B cell (primary cell): ENCODE measurements around the gene ETV6. TPM values are rescaled to one million over a fixed set of nuclear protein-coding genes. Genes with fewer than 3 reads are reported as not detected.

Experiments
- ATAC-seq: fragments of 200-7000 bp; cut with Tn5 transposase; one replicate; pipeline ENCODE4 v1.10.0; 2021; ENCODE audit warnings: low read depth, mild to moderate bottlenecking, moderate number of reproducible peaks, moderate library complexity
- CTCF ChIA-PET: fragments of 350-600 bp; sonication (Branson Sonifier 250); formaldehyde crosslinking; loops from one replicate; lab custom pipeline; 2021; ENCODE audit warnings: antibody characterized with exemption, inconsistent platforms; lab: Charles Lee
- POLR2A ChIA-PET: fragments of 350-600 bp; sonication (Branson Sonifier 250); formaldehyde crosslinking; loops from one replicate; lab custom pipeline; 2021; ENCODE audit warnings: antibody characterized with exemption; lab: Charles Lee
- DNase-seq: peaks from one replicate; pipeline ENCODE4 v3.0.0; 2013
- H2AFZ ChIP-seq: 2 replicates; pipeline ENCODE4 v1.6.1; 2012; ENCODE audit warnings: mild to moderate bottlenecking, low read depth, low read length; ENCODE audit not compliant: insufficient read depth, poor library complexity, severe bottlenecking
- H3K27ac ChIP-seq, 2 donors: 1 replicate in 1 of 2; 2 replicates in 1 of 2; pipeline ENCODE4 v1.5.1; 2012 to 2013; ENCODE audit warnings: low read length in 2 of 2, mild to moderate bottlenecking in 2 of 2, moderate library complexity in 1 of 2
- H3K27me3 ChIP-seq, 4 experiments: fragments of 200-600 bp in 1 of 4; sonication (generic) in 1 of 4; replicated peaks in 1 of 4; 1 replicate in 2 of 4; 2 replicates in 2 of 4; pipeline versions ENCODE4 v1.6.1 to v1.7.0; 2013 to 2016; ENCODE audit warnings: low read length in 3 of 4, mild to moderate bottlenecking in 2 of 4, mixed read lengths in 1 of 4, moderate library complexity in 1 of 4; ENCODE audit not compliant: insufficient read depth in 4 of 4, control insufficient read depth in 3 of 4; ENCODE audit errors: control extremely low read depth in 1 of 4
- H3K36me3 ChIP-seq, 2 experiments: replicated peaks in 1 of 2; 1 replicate in 1 of 2; 2 replicates in 1 of 2; pipeline versions ENCODE4 v1.6.1 to v1.7.1; 2013; ENCODE audit warnings: low read length in 1 of 2; ENCODE audit not compliant: insufficient read depth in 2 of 2, control insufficient read depth in 1 of 2; ENCODE audit errors: control extremely low read depth in 1 of 2, extremely low read depth in 1 of 2
- H3K4me1 ChIP-seq, 2 donors: fragments of 200-600 bp in 1 of 2; sonication (generic) in 1 of 2; 1 replicate in 1 of 2; 2 replicates in 1 of 2; pipeline versions ENCODE4 v1.5.1 to v1.6.1; 2013 to 2017; ENCODE audit warnings: low read length in 2 of 2; ENCODE audit not compliant: control insufficient read depth in 2 of 2, insufficient read depth in 2 of 2
- H3K4me2 ChIP-seq: replicated peaks from 2 replicates; pipeline ENCODE3; 2012; ENCODE audit warnings: mild to moderate bottlenecking, low read depth, low read length; ENCODE audit not compliant: poor library complexity, severe bottlenecking
- H3K4me3 ChIP-seq, 5 experiments: fragments of 200-600 bp in 1 of 5; sonication (generic) in 1 of 5; 1 replicate in 3 of 5; 2 replicates in 2 of 5; pipeline versions ENCODE4 v1.5.1 to v1.7.0; 2011 to 2016; ENCODE audit warnings: low read length in 4 of 5, mild to moderate bottlenecking in 4 of 5, low read depth in 2 of 5, control low read depth in 1 of 5, moderate library complexity in 1 of 5; ENCODE audit not compliant: insufficient read depth in 1 of 5; ENCODE audit errors: control extremely low read depth in 1 of 5, extremely low read depth in 1 of 5
- H3K79me2 ChIP-seq: fragments of 200-600 bp; sonication (generic); one replicate; pipeline ENCODE4 v1.6.0; 2016; ENCODE audit warnings: low read length; ENCODE audit not compliant: control insufficient read depth, insufficient read depth
- H3K9ac ChIP-seq: fragments of 200-600 bp; sonication (generic); 2 replicates; pipeline ENCODE4 v1.6.1; 2017; ENCODE audit warnings: mild to moderate bottlenecking, low read length, moderate library complexity
- H3K9me3 ChIP-seq, 3 donors: one replicate each; pipeline versions ENCODE4 v1.6.1 to v1.7.1; 2013; ENCODE audit warnings: low read length in 2 of 3; ENCODE audit not compliant: control insufficient read depth in 2 of 3, insufficient read depth in 1 of 3; ENCODE audit errors: control extremely low read depth in 1 of 3
- H4K20me1 ChIP-seq: 2 replicates; pipeline ENCODE4 v1.6.0; 2012; ENCODE audit warnings: mild to moderate bottlenecking, low read length; ENCODE audit not compliant: insufficient read depth, control insufficient read depth, poor library complexity, severe bottlenecking
- H3K27ac Mint-ChIP-seq: one replicate; pipeline ENCODE4 v1.8.0; 2021; ENCODE audit warnings: mixed read lengths
- H3K27me3 Mint-ChIP-seq: one replicate; pipeline ENCODE4 v1.8.0; 2021; ENCODE audit warnings: mixed read lengths
- H3K4me1 Mint-ChIP-seq: one replicate; pipeline ENCODE4 v1.8.0; 2021; ENCODE audit warnings: mixed read lengths
- H3K4me3 Mint-ChIP-seq: one replicate; pipeline ENCODE4 v1.8.0; 2021; ENCODE audit warnings: mixed read lengths
- H3K9me3 Mint-ChIP-seq: one replicate; pipeline ENCODE4 v1.8.0; 2022; ENCODE audit warnings: mixed read lengths; ENCODE audit not compliant: insufficient read depth
- EZH2 ChIP-seq: IDR thresholded peaks from 2 replicates; pipeline ENCODE4 v1.6.1; 2012; ENCODE audit warnings: borderline replicate concordance, low read depth, mild to moderate bottlenecking, moderate library complexity, low read length; ENCODE audit not compliant: insufficient read depth, poor library complexity, severe bottlenecking
- WGBS: methylation state at CpG from one replicate; pipeline ENCODE4 v1.1.5; 2013; ENCODE audit warnings: missing lambda C conversion rate; ENCODE audit not compliant: insufficient coverage; 5-methylcytosine and 5-hydroxymethylcytosine counted together
- intact Hi-C: fragments of 100-400 bp; cut with micrococcal nuclease; formaldehyde crosslinking; loops from one replicate; pipeline ENCODE4 v1.10.0; 2022
- polyA plus RNA-seq: library from polyadenylated mRNA; depleted of rRNA; stranded (reverse); fragments of >200 nt; gene quantifications from 2 replicates; pipeline ENCODE4 v1.2.3, GENCODE V29; 2012
- total RNA-seq, 2 donors: library from RNA; stranded (reverse); fragments of 120-200 nt in 1 of 2; gene quantifications; 1 replicate in 1 of 2; 2 replicates in 1 of 2; pipeline versions ENCODE4 v1.2.3 to v1.2.4, GENCODE V29; 2013 to 2022
- TF ChIP-seq, protein P1 (sequence below): fragments of 200-600 bp; IDR thresholded peaks from one replicate; pipeline ENCODE4 v1.8.0; 2022; ENCODE audit warnings: antibody characterized with exemption, mild to moderate bottlenecking

The ETV6 gene
- total and polyA plus RNA-seq, 2 donors (not counting 1 experiment from before 2014, with no cell fraction given): 17.4 to 123 TPM

DNA sequence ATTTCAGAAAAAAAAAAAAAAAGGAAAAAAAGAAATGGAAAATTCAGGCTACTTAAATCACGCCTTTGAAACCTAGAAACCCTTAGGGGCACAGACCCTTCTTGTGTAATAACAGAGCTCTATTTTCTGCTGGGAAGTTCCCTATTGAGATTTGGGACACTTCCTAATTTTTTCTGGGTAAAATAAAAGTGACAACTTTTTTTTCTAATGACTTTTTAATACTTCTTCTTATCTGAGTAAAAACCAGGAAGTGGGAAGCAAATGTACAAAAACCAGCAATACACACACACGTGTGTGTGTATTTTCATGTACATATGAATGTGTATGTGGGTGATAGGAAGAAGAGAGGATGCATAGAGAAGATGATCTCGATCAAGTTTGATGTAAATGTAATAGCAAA is 35.8 kb downstream of the ETV6 start:
- intact Hi-C loops: no loop called here
- peaks cover 64% of the 10 kb centered on the region for H3K4me1 Mint-ChIP-seq
- Histone ChIP-seq H3K27ac (no peak overlapping the region), H3K27me3 (no peaks in the 10 kb centered on the region), H4K20me1 (peaks cover 66% of the 10 kb centered on the region), H2AFZ (no peak overlapping the region), H3K4me3 (no peak overlapping the region), H3K4me1 (peaks cover 6 to 8% of the 10 kb centered on the region in 2 donors), H3K79me2 (peaks cover 96% of the 10 kb centered on the region), H3K9me3 (peaks cover 0 to 2% (median 0%) of the 10 kb centered on the region in 3 donors), H3K36me3 (peaks cover 0 to 2% of the 10 kb centered on the region in 2 experiments), H3K9ac (no peak overlapping the region), H3K4me2 (no peak overlapping the region)
- ChIA-PET CTCF (interaction anchor here (0.6 to 2.6 kb wide), 2 partner anchors 45 to 347 kb away, joined by 3 to 14 read pairs; no protein-coding TSS in a partner anchor), POLR2A (no interaction called here)
- H3K9me3 Mint-ChIP-seq: no peaks in the 10 kb centered on the region
- no peak overlapping the region for H3K4me3 Mint-ChIP-seq
- no peak overlapping the region for H3K27ac Mint-ChIP-seq
- TF ChIP-seq, protein P1, sequence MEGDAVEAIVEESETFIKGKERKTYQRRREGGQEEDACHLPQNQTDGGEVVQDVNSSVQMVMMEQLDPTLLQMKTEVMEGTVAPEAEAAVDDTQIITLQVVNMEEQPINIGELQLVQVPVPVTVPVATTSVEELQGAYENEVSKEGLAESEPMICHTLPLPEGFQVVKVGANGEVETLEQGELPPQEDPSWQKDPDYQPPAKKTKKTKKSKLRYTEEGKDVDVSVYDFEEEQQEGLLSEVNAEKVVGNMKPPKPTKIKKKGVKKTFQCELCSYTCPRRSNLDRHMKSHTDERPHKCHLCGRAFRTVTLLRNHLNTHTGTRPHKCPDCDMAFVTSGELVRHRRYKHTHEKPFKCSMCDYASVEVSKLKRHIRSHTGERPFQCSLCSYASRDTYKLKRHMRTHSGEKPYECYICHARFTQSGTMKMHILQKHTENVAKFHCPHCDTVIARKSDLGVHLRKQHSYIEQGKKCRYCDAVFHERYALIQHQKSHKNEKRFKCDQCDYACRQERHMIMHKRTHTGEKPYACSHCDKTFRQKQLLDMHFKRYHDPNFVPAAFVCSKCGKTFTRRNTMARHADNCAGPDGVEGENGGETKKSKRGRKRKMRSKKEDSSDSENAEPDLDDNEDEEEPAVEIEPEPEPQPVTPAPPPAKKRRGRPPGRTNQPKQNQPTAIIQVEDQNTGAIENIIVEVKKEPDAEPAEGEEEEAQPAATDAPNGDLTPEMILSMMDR: no peak
- DNase-seq (no peak), ATAC-seq (no peak)
- no peaks in the 10 kb centered on the region for H3K27me3 Mint-ChIP-seq
- WGBS: no CpG with 5 or more reads among the region's 3 CpGs

DNA sequence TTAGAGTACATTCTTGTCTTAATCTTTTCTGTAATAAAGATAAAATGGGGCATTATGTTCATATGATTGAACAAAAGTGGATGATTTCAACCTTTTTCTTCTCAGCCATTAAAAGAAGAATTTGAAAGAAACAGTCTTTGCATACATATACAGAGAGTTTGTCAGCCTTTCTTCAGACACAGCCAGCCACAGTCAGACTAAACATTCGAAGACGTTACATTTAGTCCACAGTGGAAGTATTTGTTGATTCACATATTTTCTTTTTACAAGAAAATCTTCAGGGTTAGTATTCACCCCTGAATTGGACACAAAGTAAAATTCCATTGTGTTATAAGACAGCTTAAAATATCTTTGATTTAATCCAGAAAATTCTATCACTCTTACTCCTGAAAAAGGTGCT is 36.2 kb downstream of the ETV6 start:
- Mint-ChIP-seq H3K4me3 (no peak overlapping the region), H3K9me3 (no peaks in the 10 kb centered on the region), H3K27ac (no peak overlapping the region), H3K27me3 (no peaks in the 10 kb centered on the region), H3K4me1 (peaks cover 61% of the 10 kb centered on the region)
- Histone ChIP-seq H3K9ac (no peak overlapping the region), H3K79me2 (peaks cover 94% of the 10 kb centered on the region), H3K4me3 (no peak overlapping the region), H3K27ac (no peak overlapping the region), H3K9me3 (peaks cover 0 to 2% (median 0%) of the 10 kb centered on the region in 3 donors), H3K4me2 (no peak overlapping the region), H4K20me1 (peaks cover 64% of the 10 kb centered on the region), H2AFZ (no peak overlapping the region), H3K36me3 (peaks cover 0 to 2% of the 10 kb centered on the region in 2 experiments), H3K4me1 (peaks cover 6 to 8% of the 10 kb centered on the region in 2 donors), H3K27me3 (no peaks in the 10 kb centered on the region)
- ChIA-PET CTCF (interaction anchor here (2.6 kb wide), 1 partner anchor 347 kb away, joined by 14 read pairs; no protein-coding TSS in a partner anchor), POLR2A (no interaction called here)
- intact Hi-C loops: no loop called here
- TF ChIP-seq, protein P1: no peak
- no peak for TF ChIP-seq EZH2
- DNase-seq (no peak), ATAC-seq (no peak)
- WGBS: no CpG with 5 or more reads among the region's 2 CpGs
